Limb (tissue), 2 donors: Measurements from ENCODE around the gene CELF2.

Experiments used
- DNase-seq, 2 donors: peaks; one replicate each; pipeline ENCODE4 v3.0.0-alpha.2; 2016; ENCODE audit errors: extremely low spot score in 2 of 2

CELF2 gene

DNA sequence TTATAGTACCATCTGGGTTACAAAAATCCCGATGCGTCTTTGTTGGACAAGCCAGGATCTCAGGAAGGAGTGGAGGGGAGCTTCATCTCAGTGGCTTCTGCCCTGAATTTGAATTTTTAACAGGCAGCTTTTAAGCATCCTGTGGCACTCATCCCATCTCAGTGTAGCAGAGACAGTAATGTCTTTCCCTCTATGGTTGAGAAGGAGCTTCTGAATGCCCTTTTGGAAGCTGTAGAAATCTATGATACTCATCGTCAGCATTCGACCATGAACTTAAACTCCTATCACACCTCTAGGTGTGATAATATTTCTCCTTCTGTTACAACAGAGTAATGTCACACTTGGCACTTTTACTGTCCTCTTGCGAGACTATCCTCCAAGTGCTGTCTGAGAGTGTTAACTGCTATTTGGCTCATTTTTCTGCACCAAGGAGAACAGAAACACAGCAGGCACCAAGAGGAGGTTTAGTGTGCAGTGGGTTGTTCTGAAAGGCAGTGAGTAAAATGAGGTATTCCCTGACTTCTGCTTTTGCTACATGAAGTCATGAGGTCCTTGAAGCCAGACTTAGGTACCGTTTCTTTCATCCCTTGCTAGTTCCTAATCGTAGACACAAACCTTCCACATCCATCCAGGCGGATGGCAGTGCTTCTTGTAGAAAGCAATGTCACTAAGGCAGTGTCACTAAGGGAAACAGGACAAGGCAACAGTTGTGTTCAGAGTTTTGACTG, 177.4 kb downstream of the CELF2 start:
- DNase-seq = no peak

DNA sequence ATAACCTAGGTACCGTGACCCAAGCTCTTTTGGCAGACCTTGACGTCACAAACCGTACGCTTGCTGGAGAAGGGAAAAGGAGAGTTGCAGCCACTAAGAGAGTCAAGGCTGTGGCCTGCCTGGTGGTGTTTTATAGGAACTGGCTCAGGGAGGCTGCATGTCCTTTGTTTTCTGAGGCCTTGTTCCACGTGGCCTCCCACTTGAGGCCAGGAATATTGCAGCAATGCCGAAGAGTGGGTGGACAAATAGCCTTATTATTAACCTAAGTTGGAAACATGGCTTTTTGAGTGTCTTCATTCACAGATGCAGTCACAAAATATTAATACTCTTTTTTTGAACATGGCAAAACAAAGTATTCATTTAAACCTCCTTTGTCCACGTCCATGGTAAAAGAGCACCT, 178.0 kb downstream of the CELF2 start:
- DNase-seq = no peak

DNA sequence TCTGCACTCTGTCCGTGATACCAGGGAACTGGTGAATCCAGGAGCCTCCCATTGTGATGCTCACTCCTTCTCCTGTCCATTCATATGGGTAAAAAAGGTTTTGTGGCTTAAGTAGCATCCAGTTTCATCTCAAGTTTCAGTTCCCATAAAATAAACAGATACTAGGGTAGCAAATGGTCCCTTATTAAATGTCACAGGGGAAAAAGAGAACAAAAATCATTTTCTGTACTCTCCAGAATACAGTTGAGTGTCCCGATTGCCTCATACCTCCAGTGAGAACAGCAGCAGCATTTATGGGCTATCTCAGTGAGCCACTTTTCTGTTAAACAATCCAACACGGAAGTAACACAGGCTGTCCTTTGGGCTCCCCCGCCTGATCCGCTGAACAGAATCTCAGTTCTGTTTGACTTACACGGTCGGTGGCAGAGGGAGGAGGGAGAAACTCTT, 179.6 kb downstream of the CELF2 start:
- DNase-seq = no peak

DNA sequence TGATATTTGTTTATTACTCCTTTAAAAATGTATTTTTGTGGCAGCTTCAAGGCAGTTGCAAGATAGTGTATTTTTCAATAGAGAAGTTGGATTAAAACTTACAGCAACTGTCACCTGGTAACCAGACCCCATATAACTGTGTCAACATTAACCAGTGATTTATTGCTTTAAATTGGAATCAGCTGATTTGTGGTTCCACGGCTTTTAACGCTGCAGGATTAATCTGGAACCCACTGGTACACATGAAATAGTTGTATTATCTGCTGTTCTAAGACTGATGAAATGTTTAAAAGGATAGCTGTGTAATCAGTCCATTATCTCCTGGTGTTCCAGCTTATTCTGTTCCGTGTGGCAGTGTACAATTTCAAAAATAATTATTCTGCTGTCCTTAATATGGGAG, 180.2 kb downstream of the CELF2 start:
- no peak for DNase-seq

DNA sequence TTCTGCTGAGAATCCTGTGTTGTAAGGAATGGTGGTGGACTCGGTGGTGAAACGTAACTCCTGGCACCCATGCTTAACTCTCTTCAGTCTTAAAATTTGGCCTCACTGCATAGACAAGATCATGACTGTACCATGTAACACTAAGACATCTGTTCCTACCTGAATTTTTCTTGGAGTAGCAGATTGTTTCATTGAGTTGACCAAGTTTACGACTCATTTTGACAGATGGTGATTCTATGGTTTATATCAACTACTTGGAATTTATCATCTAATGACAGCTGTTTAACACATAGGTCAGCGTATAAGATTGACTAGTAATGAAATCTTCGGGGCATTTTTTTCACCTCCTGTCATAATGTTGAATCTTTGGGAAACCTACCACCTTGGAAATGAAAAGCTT, 184.2 kb downstream of the CELF2 start:
- no peak for DNase-seq

DNA sequence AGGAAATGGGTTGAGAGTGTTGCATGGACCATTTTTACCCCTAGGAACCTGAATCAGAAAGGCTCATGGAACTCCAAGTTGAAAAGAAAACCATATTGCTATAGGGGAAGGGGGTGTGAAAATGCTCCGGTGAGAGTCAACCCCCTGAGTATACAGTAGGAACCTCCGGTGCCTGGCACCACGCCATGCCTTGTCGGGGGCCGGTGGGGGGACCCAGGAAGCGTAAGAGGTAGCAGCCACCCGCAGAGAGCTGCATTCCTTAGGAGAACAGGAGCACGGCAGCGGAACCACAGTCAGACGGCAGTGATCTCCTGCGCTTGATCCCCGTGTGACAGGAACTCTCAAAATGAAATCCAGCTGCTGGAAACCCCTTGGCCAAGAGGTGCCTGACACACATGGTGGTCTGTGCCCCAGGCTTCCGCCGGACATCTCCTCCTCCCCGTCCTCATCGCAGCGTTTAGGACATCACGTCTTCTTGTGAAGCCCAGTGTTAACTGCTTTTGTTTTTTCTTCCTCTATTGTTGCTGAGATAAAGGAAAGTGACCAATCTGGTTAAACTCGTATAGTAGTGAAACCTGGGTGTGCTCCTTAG, 186.8 kb downstream of the CELF2 start:
- no peak for DNase-seq

DNA sequence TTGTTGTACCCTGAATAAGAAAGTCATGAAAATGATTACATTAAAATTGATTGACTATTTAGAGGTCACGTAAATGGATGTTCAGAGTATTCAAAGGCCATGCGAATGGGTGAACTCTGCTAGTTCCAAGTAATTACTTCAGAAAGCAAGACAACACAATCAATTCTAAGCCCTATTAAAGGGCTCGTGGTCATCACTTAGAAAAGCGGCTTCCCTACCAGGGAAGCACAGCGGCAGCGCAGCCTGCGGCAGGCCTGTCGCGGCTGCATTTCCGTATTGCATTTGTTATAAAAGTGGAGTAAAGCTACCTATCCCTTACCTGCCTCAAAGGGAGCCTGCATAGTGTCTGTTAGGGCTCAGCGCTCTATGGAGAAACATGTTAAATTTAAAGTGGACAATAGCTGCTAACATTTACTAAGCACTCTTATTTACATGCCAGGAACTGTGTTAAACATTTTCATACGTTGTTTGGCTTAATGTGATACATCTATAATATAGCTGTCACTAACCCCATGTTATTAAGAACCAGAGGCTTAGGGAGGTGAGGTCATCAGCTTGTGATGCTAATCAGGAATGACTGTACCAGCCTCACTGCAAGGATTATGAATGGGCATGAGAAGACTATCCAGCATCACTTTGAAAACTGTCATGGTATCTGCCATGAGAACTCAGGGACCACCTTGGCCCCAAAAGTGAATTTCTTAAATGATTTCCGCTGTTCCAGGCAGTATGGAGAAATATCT, 187.5 kb downstream of the CELF2 start:
- no peak for DNase-seq

DNA sequence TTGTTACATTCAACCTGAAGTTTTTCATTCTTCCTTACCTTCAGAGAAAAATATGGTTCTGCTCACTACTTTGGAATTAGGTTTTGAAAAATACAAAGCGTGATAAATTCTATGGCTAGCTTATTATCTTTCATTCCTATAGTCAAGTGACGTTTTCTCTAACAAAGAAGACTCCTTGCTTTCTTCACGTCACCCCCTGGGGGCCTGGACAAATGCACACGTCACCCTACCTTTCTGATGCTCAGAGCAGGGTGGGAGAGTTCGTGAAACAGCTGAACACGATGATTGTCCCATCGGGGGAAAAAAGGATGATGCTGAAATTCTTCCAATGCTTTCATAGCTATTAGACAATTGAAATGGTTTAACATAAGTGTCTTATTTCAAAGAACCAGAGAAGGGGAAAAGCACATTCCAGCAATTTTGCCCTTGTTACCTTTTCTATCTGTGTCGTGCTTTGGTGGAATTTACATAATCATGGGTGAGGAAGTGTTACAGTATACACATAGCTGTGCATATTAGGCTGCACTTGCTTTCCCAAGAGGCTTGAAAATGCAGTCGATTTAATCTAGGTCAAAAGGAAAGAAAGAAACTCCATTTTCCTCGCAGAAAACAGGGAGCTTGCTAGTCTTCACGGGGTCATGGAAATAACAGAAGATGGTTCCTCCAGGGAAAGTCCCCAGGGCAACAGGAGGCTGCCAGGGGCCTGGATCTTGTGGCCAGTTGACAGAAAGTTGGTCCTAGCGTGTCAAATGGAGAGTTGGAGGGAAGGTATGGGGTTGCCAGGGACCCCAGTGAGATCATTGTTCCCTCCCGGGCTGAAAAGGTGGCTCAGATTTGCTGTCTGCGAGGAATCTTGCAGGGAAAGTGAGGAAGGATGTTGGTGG, 189.2 kb downstream of the CELF2 start:
- DNase-seq = no peak

DNA sequence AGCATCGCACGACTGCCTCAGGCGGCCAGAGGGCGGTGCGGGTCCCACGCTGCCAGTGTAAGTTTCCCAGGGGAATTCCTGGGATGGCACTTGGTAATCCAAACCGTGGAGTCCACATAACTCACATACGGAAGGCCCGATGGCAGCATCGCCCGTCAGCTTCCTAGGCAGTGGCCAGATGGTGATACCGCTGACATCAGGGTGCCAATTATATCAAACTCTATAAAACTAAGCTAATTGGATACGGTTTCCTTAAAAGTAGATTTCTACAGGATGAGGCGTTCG, 189.8 kb downstream of the CELF2 start:
- no peak for DNase-seq

DNA sequence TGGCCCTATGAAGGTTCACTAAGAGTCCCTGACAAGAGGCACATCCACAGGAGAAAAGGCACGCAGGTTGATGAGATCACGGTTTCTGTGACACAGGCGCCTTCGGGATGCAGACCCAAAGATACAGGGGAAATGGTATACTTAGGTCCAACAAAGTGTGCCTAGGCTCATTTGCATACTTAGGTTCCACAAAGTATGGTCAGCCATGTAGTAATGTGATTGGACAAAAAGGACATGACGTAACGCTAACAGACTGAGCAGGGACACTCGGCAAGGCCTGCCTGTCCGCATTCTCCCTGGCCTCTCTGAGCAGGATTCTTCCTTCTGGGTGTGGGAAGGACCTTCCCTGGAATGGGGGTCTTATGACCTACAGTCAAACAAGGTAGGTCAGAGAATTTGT, 190.6 kb downstream of the CELF2 start:
- no peak for DNase-seq

DNA sequence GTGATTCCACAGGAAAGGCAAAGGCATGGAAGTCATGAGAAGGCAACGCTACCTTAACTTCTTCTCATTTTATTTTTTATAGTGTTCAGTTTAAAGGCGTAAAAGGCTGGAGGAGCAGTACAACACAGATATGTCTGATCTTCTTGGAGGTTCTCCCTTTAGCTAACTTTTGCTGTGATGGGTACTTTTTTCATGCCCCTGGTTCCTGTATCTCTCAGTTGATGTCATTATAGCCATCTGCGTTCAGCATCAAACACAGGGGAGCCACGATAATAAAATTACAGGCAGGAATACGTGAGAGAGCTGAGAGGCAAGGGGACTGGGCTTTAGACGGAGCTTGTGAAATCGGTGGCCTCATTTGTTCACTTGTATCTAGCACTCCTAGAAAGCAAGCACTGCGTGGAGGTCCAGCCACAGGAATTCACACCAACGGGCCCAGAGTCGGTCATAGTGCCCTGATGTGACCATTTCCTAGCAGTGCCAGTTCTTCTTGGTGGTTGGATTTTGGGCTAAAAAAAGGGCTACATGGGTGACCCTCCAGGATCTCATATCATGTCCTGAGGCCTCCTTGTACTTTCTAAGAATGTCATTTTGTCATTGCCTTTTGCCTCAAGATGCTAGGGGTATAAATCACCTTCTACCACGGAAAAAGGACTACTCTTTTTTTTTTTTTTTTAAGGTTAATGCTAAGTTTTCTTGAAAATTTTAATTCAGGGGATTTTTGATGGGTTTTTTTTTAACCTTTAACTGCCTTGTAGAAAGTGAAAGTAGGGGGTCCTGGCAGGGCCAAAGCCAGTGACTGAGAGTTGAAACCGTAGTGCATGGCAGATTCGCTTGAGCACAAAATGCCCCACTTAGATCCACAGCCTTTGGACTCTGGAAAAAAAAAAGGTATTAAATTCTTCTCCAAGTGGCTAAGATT, 191.5 kb downstream of the CELF2 start:
- no peak for DNase-seq

DNA sequence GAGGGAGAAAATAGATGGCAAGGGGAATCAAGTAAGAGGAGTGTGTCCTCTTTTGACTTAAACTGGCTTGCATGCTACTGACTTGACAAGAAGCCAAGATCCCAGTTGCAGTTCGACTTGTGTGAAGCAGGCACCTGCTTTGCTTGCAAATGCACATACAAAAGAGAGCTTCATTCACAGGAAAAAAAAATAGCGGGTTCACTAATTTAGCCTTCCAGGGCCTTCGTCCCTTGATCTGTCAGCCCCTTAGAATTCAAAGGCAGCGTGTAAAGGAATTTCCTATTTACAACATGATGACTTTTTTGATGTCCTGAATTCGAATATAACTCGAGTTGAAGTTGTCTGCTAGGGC, 192.1 kb downstream of the CELF2 start:
- no peak for DNase-seq

DNA sequence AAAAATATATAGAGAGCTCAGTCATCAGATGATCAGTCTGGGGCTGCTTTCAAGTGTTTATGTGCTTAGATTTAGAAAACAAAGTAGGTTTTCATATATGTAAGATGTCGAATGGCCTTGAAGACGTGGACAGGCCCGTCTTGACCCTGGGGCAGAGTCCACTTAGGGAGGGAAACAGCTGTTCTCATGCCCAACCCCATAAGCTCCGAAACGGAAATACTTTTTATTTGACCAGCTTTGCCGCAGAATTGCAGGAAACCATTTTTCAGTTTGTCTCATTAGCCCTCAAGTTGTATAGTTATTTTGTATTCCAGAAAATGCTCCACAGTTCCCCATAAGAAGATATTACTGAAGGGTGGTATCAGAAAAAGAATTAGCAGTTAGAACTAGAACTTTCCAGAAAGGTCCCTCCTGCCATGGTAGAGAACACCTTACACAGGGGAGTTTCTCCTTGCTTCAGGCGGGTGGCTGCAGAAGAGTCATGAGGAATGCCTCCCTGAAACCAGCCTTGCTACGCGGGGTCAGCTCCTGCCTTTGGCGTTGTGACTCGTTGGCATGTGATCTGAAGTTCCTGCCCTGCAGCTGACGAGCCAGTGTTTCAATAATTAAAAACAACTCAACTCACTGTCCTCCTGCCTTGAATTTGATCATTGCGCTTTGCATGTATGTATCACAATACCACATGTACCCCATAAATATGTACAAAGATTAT, 192.7 kb downstream of the CELF2 start:
- no peak for DNase-seq

DNA sequence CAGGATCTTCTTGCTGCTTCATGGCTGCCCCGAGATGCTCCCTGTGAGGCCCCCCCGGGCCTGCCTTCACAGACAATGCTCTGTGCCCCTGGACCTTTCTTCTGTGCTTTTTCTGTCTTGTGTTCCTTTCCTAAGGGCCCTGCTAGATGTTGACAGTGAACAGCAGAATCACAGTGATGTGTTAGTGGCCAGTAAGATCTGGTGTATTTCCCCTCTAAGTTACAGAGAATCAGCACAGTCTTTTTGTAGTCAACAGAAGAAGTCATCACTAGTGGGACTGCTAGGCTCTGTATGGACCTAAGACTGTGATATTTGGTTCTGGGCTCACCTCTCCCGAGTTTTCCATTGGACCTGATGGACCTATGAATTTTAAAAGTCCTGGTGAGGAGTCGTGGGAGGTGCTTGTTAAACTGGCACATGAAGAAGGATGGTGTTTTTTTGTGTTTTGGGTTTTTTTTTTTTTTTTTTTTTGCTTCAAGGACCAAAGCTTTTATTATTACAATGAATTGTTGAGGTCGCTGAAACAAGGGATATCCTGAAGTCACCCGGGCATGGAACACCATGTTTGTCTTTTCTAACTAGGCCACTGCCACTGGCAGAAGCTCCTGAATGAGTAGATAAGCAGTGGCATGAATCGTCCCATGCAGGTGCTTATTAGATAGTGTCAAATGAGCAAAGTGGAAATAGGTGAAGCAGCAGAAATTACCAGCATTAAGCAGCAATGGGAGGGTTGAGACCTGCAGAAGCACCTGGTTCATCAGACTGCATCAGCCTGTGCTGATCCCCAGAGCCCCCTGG, 194.8 kb downstream of the CELF2 start:
- DNase-seq = no peak

DNA sequence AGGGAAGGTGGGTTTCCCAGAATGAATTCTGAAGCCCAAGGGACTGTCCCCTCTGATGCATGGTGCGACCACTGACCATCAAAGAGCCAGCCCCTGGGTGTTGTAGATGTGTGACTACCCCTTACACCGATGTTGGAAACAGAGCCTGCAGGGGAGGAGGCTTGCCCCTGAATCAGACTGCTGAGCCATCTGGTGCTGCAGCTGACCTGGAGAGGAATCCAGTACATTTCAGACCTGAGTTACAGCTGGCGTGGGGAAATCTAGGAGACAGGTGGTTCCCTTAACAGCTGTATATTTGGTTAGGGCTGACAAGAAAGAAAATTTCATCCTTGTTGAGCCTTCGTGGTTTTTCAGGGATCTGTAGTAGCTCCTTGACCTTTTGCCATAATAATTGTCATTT, 195.5 kb downstream of the CELF2 start:
- DNase-seq = peak in 1 of 2 donors; percentile 44

DNA sequence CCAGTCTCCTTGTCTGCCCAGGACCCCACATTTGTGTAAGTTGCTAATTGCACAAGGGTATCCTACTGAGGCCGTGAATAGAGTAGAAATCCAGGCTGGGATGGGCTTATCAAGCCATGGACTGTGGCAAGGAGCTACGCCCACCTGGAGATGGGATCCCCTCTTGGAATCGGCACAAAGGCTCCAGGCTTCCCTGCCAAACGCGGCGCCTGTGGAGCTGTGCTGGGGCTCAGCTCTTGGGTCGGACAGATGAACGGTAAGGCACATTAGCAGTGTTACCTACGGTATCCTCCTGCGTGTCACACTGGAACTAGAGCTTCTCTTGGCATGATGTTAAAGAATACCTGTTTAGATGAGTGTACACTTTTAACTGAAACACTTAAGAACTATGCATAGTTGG, 196.7 kb downstream of the CELF2 start:
- no peak for DNase-seq

DNA sequence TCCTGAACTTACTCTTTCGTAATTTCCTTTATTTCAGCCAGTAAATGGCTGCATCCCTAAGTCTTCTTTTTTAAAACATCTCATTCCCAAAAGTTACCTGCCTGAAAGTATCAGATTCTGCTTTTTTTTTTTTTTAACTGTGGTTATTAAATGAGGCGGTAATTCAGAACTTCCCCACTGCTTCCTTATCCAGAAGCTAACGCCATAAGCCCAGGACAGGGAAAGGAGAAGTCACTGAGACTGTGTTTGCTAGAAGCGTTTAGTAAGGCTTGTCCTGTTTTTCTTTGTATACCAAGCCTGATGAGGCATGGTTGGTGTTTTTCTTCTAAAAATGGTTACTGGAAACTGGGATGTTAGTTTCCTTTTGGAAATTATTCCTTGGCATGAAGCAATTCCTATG, 197.8 kb downstream of the CELF2 start:
- no peak for DNase-seq

DNA sequence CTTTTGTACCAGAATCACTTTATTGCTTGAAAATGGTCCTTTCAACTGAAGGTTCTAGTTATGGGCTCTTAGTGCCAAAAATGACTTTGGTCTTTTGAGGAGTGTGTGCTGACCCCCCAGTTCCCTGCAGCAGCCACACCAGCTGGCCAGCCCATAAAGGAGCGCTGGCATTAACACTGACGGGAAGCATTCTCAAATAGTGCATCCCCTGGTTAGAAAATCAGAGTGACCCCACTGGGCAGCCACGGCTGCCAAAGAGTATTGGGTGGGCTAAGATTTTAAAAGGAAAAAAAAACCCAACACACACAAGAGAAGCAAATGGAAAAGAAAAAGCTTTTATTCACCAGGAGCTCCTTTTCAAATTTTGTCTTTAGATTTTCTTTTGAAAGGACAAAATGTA, 199.8 kb downstream of the CELF2 start:
- DNase-seq = no peak

DNA sequence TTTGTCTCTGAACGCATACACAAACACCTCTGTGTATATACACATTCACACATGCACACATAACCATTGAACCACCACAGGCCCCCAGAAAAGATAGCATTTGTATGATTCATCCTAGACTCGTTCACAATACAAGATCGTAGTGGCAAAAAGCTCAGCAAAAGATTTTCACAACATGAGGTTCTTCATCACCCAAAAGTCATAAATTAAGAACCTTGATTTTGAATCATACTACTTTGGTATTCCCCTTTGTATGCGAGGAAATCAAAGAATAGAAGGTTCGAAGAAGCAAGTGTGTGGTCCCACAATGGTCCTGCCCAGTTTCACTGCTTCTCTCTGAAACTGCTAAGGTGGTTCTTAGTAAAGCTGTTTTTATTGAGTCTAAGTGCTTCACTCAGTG, 200.7 kb downstream of the CELF2 start:
- no peak for DNase-seq

DNA sequence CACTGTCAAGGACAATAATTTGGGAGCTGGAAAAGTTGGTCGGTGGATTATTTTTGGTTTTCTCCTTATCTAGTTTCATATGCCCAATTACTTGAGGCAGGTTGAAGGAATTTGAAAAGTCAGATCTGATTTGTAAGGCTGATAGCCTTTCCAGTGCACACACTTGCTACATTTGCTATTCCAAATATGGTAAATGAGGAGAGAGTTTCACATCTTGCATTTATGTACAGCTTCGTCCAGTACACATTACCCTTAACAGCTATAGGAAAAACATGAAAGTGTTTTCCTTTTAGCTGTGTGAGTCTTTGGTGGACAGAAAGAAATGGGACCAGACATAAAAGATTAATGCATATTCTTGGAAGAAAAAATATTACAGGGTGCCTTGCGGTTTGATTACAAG, 201.8 kb downstream of the CELF2 start:
- DNase-seq = no peak
